ENCODE data around the gene HAUS8. TPM values are rescaled to one million over a fixed set of nuclear protein-coding genes. Genes with fewer than 3 reads are reported as not detected.

HAUS8 gene
- total RNA-seq, 4 donors from 2014 or later = 4.4 to 13.8 (median 10.3) TPM

DNA sequence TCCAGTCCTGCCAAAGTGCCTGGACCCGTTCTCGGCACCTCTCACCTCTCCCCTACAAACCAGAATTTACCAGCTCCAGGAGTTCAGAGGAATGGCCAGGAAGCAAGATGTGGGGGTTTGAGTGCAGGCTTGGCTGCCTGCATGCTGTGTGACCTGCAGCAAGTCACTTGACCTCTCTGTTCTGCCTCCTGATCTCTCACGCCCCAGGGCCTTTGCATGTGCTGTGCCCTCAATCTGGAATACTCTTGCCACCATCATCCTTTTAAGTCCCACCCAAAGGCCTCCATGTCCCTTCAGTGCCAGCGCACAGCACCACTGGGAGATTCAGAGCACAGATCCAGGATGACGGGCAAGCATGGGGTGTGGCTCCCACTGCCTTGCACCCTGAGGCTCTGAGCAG is 43.7 kb upstream of the HAUS8 start:
- no peak for DNase-seq
- H3K9me3 ChIP-seq = no peaks in the 10 kb centered on the region
- no peak overlapping the region for H3K4me3 ChIP-seq
- H3K36me3 ChIP-seq = no peaks in the 10 kb centered on the region
- intact Hi-C loops (cut with DNase I; ENCODE audit: low total_unique reads) (no loop called here), in situ Hi-C loops (cut with MboI; ENCODE audit: low pct_ligation_motif_present in 1 of 4, low pct_unique_long_range_greater_than_20kb in 1 of 4, low sequenced_read_pairs in 3 of 4) (no loop called here)
- no peak overlapping the region for H3K27ac ChIP-seq
- TF ChIP-seq EP300 (IDR thresholded peaks at IDR 0.05; ENCODE audit: low read depth) (no peak), POLR2A (IDR thresholded peaks at IDR 0.05) (no peak), POLR2AphosphoS5 (IDR thresholded peaks at IDR 0.05) (no peak)
- TF ChIP-seq, protein P1, sequence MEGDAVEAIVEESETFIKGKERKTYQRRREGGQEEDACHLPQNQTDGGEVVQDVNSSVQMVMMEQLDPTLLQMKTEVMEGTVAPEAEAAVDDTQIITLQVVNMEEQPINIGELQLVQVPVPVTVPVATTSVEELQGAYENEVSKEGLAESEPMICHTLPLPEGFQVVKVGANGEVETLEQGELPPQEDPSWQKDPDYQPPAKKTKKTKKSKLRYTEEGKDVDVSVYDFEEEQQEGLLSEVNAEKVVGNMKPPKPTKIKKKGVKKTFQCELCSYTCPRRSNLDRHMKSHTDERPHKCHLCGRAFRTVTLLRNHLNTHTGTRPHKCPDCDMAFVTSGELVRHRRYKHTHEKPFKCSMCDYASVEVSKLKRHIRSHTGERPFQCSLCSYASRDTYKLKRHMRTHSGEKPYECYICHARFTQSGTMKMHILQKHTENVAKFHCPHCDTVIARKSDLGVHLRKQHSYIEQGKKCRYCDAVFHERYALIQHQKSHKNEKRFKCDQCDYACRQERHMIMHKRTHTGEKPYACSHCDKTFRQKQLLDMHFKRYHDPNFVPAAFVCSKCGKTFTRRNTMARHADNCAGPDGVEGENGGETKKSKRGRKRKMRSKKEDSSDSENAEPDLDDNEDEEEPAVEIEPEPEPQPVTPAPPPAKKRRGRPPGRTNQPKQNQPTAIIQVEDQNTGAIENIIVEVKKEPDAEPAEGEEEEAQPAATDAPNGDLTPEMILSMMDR (IDR thresholded peaks at IDR 0.05) = no peak
- WGBS, 2 donors (ENCODE audit: low coverage in 1 of 2) = 98% methylated on average over 5 of the region's 5 CpGs; no CpG with 5 or more reads in 1 of the 2 donors
- peaks cover 2 to 22% (median 8%) of the 10 kb centered on the region in 4 donors for H3K4me1 ChIP-seq
- H3K27me3 ChIP-seq = no peaks in the 10 kb centered on the region

DNA sequence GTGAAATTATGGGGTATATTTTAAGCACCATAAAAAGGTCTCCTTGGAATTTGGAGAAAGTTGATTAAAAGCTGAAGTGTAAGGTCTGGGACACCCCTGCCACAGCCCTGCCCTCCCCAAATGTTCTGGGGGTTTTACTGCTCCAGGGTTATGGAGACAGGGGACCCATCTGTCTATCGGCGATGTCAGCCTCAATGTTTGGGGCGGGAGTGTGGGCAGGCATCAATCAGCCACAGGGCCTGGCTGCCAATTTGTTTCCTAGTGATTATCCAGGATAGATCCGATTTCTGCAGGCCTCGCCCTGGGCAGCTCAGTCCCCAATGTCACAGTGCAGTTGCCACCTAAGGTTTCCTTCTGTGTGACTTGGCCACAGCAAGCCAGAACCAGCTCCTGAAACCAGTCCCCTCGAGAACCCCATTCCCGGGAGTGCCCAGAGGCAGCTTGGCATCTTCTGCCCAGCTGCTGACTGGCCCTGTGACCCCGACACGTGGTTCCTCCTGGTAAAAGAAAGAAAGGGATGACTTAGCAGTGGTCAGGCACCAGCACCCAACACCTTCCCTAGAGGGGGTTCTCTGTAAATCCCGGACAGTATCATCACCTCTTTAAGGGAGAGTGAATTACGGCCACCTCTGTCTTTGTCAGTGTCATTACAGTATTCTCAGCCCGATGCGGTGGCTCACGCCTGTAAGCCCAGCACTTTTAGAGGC is 41.9 kb upstream of the HAUS8 start:
- intact Hi-C loops (cut with DNase I; ENCODE audit: low total_unique reads) = no loop called here
- peak overlapping the region in 1 of 4 donors; percentile 37 for H3K27ac ChIP-seq

DNA sequence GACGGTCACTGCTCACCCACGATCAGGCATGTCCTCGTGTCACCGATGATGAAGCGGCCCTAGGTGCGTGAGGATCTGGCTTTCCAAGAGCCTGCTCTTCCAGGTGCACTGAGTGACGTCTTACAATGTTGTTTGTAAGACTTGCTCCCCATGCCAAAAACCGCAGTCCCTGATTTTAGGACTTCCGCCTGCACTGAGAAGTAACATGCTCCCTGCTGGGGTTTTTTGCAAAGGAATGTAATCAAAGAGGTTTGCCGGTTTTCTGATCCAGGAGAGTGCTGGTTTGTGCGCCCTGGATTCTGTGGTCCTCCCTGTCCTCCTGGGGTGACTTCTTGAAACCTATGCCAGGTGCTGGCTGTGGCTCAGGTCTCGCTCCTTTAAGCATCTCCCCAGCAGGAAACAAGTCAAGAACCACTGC is 39.2 kb upstream of the HAUS8 start:
- DNase-seq = no peak
- Histone ChIP-seq H3K27me3 (no peaks in the 10 kb centered on the region), H3K4me1 (peaks cover 0 to 19% (median 8%) of the 10 kb centered on the region in 4 donors), H3K9me3 (no peaks in the 10 kb centered on the region), H3K27ac (peak overlapping the region; percentile 26 to 64 (median 56)), H3K4me3 (no peak overlapping the region), H3K36me3 (no peaks in the 10 kb centered on the region)
- 76% methylated on average over 12 of the region's 12 CpGs; no CpG with 5 or more reads in 1 of the 2 donors for WGBS, 2 donors (ENCODE audit: low coverage in 1 of 2)
- in situ Hi-C loops (cut with MboI; ENCODE audit: low pct_ligation_motif_present in 1 of 4, low pct_unique_long_range_greater_than_20kb in 1 of 4, low sequenced_read_pairs in 3 of 4) = no loop called here
- TF ChIP-seq, protein P1 (IDR thresholded peaks at IDR 0.05) = no peak
- TF ChIP-seq POLR2AphosphoS5 (IDR thresholded peaks at IDR 0.05) = no peak
- TF ChIP-seq POLR2A (IDR thresholded peaks at IDR 0.05) = no peak
- no peak for TF ChIP-seq EP300 (IDR thresholded peaks at IDR 0.05; ENCODE audit: low read depth)
- intact Hi-C loops (cut with DNase I; ENCODE audit: low total_unique reads) = no loop called here

More for the DNA sequence above, 41.9 kb upstream of the HAUS8 start:
- Histone ChIP-seq H3K27me3 (no peaks in the 10 kb centered on the region), H3K4me1 (peaks cover 0 to 17% (median 8%) of the 10 kb centered on the region in 4 donors), H3K9me3 (no peaks in the 10 kb centered on the region), H3K36me3 (no peaks in the 10 kb centered on the region), H3K4me3 (no peak overlapping the region)
- DNase-seq = no peak
- in situ Hi-C loops (cut with MboI; ENCODE audit: low pct_ligation_motif_present in 1 of 4, low pct_unique_long_range_greater_than_20kb in 1 of 4, low sequenced_read_pairs in 3 of 4) = no loop called here
- 82 to 100% methylated on average over 2 to 14 of the region's 14 CpGs for WGBS, 2 donors (ENCODE audit: low coverage in 1 of 2)
- TF ChIP-seq POLR2A (IDR thresholded peaks at IDR 0.05) = no peak
- no peak for TF ChIP-seq EP300 (IDR thresholded peaks at IDR 0.05; ENCODE audit: low read depth)
- TF ChIP-seq POLR2AphosphoS5 (IDR thresholded peaks at IDR 0.05) = no peak
- TF ChIP-seq, protein P1 (IDR thresholded peaks at IDR 0.05) = no peak

DNA sequence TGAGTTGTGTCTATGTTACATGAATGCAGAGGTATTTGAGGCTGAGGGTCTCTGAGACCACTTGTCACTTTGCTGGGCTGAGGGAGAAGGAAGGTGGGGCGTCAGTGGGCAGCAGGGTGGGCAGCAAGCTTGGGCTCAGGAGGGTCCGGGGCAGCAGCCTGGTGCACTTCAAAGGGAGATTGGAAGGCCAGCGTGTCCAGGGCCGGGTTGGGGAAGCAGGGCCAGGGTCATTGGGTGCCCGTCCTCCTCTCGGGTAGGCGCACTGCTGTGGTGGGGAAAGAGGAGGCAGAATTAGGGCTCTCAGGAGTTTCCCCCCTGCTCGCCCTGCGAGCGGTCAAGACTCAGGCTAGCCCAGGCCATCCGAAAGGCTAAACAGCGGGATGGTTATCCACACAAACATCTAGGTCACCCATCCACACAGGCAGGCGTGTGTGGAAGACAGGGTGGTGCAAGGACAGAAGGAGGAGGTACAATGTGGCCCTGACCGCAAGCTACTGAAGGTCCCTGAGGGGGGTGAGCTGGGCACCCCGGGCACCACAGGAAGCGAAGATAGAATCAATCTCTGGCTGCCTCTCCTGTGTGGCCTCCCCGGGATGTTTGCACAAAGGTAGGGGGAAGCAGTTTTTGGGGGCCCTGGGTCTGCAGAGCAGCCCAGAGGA is 38.0 kb upstream of the HAUS8 start:
- 93% methylated on average over 17 of the region's 17 CpGs; no CpG with 5 or more reads in 1 of the 2 donors for WGBS, 2 donors (ENCODE audit: low coverage in 1 of 2)
- in situ Hi-C loops (cut with MboI; ENCODE audit: low pct_ligation_motif_present in 1 of 4, low pct_unique_long_range_greater_than_20kb in 1 of 4, low sequenced_read_pairs in 3 of 4) = no loop called here
- Histone ChIP-seq H3K9me3 (no peaks in the 10 kb centered on the region), H3K4me3 (no peak overlapping the region), H3K36me3 (no peaks in the 10 kb centered on the region), H3K27me3 (no peaks in the 10 kb centered on the region), H3K4me1 (peaks cover 6 to 28% (median 15%) of the 10 kb centered on the region in 4 donors), H3K27ac (peak overlapping the region; percentile 26 to 64 (median 56))
- TF ChIP-seq, protein P1 (IDR thresholded peaks at IDR 0.05) = no peak
- no peak for TF ChIP-seq POLR2AphosphoS5 (IDR thresholded peaks at IDR 0.05)
- TF ChIP-seq EP300 (IDR thresholded peaks at IDR 0.05; ENCODE audit: low read depth) = no peak
- no peak for TF ChIP-seq POLR2A (IDR thresholded peaks at IDR 0.05)
- intact Hi-C loops (cut with DNase I; ENCODE audit: low total_unique reads) = no loop called here
- no peak for DNase-seq
